WERI-Rb-1 (cell line): ENCODE data around the gene HNF1A.

Experiments
- DNase-seq: peaks from one replicate; pipeline ENCODE4 v3.0.0-alpha.2; 2020
- H3K27ac ChIP-seq: fragments of 250-450 bp; sonication (Bioruptor Pico); 2 replicates; pipeline ENCODE4 v1.5.1; 2020; ENCODE audit warnings: mild to moderate bottlenecking, moderate library complexity
- H3K27me3 ChIP-seq: fragments of 250-450 bp; sonication (Bioruptor Pico); 2 replicates; pipeline ENCODE4 v1.5.1; 2021; ENCODE audit warnings: mild to moderate bottlenecking, low read depth, moderate library complexity; ENCODE audit not compliant: insufficient read depth, severe bottlenecking
- H3K36me3 ChIP-seq: fragments of 250-450 bp; sonication (Bioruptor Pico); 2 replicates; pipeline ENCODE4 v1.5.1; 2020; ENCODE audit warnings: mild to moderate bottlenecking, moderate library complexity
- H3K4me3 ChIP-seq: 2 replicates; pipeline ENCODE4 v1.5.1; 2011; ENCODE audit warnings: low read depth, mild to moderate bottlenecking, control low read depth, low read length
- H3K9me3 ChIP-seq: fragments of 250-450 bp; sonication (Bioruptor Pico); 2 replicates; pipeline ENCODE4 v1.5.1; 2021; ENCODE audit warnings: mild to moderate bottlenecking, moderate library complexity; ENCODE audit not compliant: severe bottlenecking
- TF ChIP-seq, protein P1 (sequence below): IDR thresholded peaks from 2 replicates; pipeline ENCODE4 v1.5.1; 2011; ENCODE audit warnings: low read depth, mild to moderate bottlenecking, control low read depth, inconsistent platforms, low read length

HNF1A gene

GRCh38 chr12:120981407-120981941 lies 3.1 kb downstream of the HNF1A start:
- no peak overlapping the region for H3K4me3 ChIP-seq
- no peaks in the 10 kb centered on the region for H3K27me3 ChIP-seq
- H3K9me3 ChIP-seq: no peaks in the 10 kb centered on the region
- DNase-seq: no peak
- H3K36me3 ChIP-seq: no peaks in the 10 kb centered on the region
- H3K27ac ChIP-seq: no peak overlapping the region
- TF ChIP-seq, protein P1, sequence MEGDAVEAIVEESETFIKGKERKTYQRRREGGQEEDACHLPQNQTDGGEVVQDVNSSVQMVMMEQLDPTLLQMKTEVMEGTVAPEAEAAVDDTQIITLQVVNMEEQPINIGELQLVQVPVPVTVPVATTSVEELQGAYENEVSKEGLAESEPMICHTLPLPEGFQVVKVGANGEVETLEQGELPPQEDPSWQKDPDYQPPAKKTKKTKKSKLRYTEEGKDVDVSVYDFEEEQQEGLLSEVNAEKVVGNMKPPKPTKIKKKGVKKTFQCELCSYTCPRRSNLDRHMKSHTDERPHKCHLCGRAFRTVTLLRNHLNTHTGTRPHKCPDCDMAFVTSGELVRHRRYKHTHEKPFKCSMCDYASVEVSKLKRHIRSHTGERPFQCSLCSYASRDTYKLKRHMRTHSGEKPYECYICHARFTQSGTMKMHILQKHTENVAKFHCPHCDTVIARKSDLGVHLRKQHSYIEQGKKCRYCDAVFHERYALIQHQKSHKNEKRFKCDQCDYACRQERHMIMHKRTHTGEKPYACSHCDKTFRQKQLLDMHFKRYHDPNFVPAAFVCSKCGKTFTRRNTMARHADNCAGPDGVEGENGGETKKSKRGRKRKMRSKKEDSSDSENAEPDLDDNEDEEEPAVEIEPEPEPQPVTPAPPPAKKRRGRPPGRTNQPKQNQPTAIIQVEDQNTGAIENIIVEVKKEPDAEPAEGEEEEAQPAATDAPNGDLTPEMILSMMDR: no peak

- Histone ChIP-seq H3K9me3 (no peaks in the 10 kb centered on the region), H3K36me3 (no peaks in the 10 kb centered on the region), H3K27me3 (no peaks in the 10 kb centered on the region), H3K4me3 (no peak overlapping the region), H3K27ac (no peak overlapping the region)
- TF ChIP-seq, protein P1: no peak
- DNase-seq: no peak
These were observed 4.3 kb downstream of the HNF1A start for GRCh38 chr12:120982659-120983058.

DNA sequence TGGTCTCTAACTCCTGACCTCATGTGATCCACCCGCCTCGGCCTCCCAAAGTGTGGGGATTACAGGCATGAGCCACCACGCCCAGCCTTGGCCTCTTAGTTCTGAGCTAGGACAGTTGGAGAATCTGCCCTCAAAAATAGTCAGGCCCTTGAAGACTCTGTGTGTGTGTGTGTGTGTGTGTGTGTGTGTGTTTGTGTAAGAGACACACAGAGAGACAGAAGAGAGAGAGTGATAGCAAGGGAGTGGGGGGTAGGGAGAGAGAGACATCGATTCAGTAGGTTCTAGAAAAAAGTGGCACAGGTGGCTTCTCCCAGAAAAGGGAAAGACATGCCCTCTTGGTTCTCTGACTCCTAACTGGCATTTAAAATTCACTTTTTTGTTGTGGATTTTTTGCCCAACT lies 5.4 kb downstream of the HNF1A start:
- DNase-seq: no peak
- no peak overlapping the region for H3K4me3 ChIP-seq
- TF ChIP-seq, protein P1: no peak
- H3K27me3 ChIP-seq: no peaks in the 10 kb centered on the region
- H3K36me3 ChIP-seq: no peaks in the 10 kb centered on the region
- no peaks in the 10 kb centered on the region for H3K9me3 ChIP-seq
- no peak overlapping the region for H3K27ac ChIP-seq

GRCh38 chr12:120984351-120984898 lies 6.1 kb downstream of the HNF1A start:
- Histone ChIP-seq H3K27ac (no peak overlapping the region), H3K36me3 (no peaks in the 10 kb centered on the region), H3K27me3 (no peaks in the 10 kb centered on the region), H3K4me3 (no peak overlapping the region), H3K9me3 (no peaks in the 10 kb centered on the region)
- TF ChIP-seq, protein P1: no peak
- DNase-seq: no peak

DNA sequence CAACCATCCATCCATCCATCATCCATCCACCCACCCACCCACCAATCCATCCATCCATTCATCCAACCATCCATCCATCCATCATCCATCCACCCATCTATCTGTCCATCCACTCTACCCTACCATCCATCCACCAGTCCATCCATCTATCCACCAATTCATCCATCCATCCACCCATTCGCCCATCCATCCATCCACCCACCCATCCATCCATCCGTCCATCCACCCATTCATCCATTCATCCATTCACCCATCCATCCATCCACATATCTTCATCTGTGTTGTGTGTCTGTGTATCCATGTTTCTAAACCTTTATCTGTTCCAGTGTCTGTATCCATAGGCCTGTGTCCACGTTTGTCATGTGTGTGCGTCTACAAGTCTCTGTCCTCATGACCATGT lies 9.9 kb downstream of the HNF1A start:
- Histone ChIP-seq H3K9me3 (no peaks in the 10 kb centered on the region), H3K27me3 (peaks cover 2% of the 10 kb centered on the region), H3K36me3 (no peaks in the 10 kb centered on the region), H3K27ac (no peak overlapping the region), H3K4me3 (no peak overlapping the region)
- TF ChIP-seq, protein P1: no peak
- no peak for DNase-seq

DNA sequence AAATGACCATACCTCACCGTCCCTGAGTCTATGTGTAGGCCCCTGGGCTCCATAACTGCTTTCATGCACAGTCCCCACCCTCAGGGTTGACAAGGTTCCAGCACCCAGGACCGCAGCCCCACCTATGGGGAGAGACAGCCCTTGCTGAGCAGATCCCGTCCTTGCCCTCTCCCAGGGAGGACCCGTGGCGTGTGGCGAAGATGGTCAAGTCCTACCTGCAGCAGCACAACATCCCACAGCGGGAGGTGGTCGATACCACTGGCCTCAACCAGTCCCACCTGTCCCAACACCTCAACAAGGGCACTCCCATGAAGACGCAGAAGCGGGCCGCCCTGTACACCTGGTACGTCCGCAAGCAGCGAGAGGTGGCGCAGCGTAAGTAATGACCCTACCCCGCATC lies 10.3 kb downstream of the HNF1A start:
- H3K4me3 ChIP-seq: no peak overlapping the region
- TF ChIP-seq, protein P1: no peak
- peaks cover 6% of the 10 kb centered on the region for H3K27me3 ChIP-seq
- no peaks in the 10 kb centered on the region for H3K9me3 ChIP-seq
- H3K27ac ChIP-seq: no peak overlapping the region
- no peaks in the 10 kb centered on the region for H3K36me3 ChIP-seq
- DNase-seq: no peak
